ENCODE results near the gene CCDC148. TPM values are rescaled to one million over a fixed set of nuclear protein-coding genes. Genes with fewer than 3 reads are reported as not detected.

The CCDC148 gene
- total and polyA plus RNA-seq, 4 donors: 0.02 to 0.42 (median 0.31) TPM

DNA sequence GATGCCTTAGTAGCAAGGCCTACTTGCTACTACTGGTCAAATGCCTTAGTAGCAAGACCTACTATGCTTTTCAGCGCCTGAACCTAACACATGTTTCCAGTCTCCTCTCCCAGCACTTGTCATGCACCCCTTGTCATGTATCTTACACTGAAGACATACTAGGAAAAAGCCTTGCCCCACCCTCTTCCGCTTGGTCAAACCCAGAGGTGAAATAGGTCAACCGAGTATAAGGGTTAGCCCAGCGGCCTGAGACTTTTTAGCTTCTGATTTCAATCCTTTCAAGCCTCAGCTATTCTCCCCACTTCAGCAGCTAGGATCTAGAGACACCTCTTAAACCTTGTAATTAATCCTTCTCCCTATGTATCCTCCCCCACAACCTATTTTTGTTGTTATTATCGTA is 281.6 kb downstream of the CCDC148 start:
- Histone ChIP-seq H3K36me3 (ENCODE audit: control insufficient read depth in 4 of 4, insufficient read depth in 3 of 4, low read depth in 1 of 4, low read length in 3 of 4) (no peaks in the 10 kb centered on the region), H3K27me3 (ENCODE audit: control insufficient read depth in 4 of 4, insufficient read depth in 4 of 4, low read length in 3 of 4) (no peaks in the 10 kb centered on the region), H3K4me1 (ENCODE audit: control insufficient read depth in 4 of 4, insufficient read depth in 4 of 4, low read length in 3 of 4) (peaks cover 0 to 2% (median 0%) of the 10 kb centered on the region in 4 donors), H3K4me3 (ENCODE audit: low read depth in 1 of 3, low read length in 3 of 3) (no peak overlapping the region), H3K27ac (ENCODE audit: low read depth in 1 of 2, low read length in 2 of 2) (no peak overlapping the region), H3K9ac (ENCODE audit: low read depth in 1 of 2, low read length in 2 of 2) (no peak overlapping the region), H3K9me3 (ENCODE audit: control insufficient read depth in 4 of 4, low read length in 3 of 4) (no peaks in the 10 kb centered on the region)
- no peak for DNase-seq (ENCODE audit: low spot score)
- 95% methylated on average over 5 of the region's 5 CpGs for WGBS
- TF ChIP-seq GABPA (IDR thresholded peaks at IDR 0.05 in 1 of 2, conservative IDR thresholded peaks at IDR 0.05 in 1 of 2) (no peak), HNF4G (IDR thresholded peaks at IDR 0.05) (no peak), HNF4A (conservative IDR thresholded peaks at IDR 0.05) (no peak), RAD21 (IDR thresholded peaks at IDR 0.05) (no peak), SP1 (IDR thresholded peaks at IDR 0.05) (no peak), TAF1 (conservative IDR thresholded peaks at IDR 0.05) (no peak), RXRA (IDR thresholded peaks at IDR 0.05) (no peak), EGR1 (IDR thresholded peaks at IDR 0.05; ENCODE audit: low read depth in 2 of 2) (no peak), YY1 (IDR thresholded peaks at IDR 0.05) (no peak), FOXA1 (IDR thresholded peaks at IDR 0.05) (no peak), JUND (IDR thresholded peaks at IDR 0.05) (no peak), FOXA2 (IDR thresholded peaks at IDR 0.05) (no peak)
- TF ChIP-seq, protein P1, sequence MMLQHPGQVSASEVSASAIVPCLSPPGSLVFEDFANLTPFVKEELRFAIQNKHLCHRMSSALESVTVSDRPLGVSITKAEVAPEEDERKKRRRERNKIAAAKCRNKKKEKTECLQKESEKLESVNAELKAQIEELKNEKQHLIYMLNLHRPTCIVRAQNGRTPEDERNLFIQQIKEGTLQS (IDR thresholded peaks at IDR 0.05): no peak
- TF ChIP-seq, protein P2, sequence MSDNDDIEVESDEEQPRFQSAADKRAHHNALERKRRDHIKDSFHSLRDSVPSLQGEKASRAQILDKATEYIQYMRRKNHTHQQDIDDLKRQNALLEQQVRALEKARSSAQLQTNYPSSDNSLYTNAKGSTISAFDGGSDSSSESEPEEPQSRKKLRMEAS (IDR thresholded peaks at IDR 0.05): no peak
- TF ChIP-seq, protein P3, sequence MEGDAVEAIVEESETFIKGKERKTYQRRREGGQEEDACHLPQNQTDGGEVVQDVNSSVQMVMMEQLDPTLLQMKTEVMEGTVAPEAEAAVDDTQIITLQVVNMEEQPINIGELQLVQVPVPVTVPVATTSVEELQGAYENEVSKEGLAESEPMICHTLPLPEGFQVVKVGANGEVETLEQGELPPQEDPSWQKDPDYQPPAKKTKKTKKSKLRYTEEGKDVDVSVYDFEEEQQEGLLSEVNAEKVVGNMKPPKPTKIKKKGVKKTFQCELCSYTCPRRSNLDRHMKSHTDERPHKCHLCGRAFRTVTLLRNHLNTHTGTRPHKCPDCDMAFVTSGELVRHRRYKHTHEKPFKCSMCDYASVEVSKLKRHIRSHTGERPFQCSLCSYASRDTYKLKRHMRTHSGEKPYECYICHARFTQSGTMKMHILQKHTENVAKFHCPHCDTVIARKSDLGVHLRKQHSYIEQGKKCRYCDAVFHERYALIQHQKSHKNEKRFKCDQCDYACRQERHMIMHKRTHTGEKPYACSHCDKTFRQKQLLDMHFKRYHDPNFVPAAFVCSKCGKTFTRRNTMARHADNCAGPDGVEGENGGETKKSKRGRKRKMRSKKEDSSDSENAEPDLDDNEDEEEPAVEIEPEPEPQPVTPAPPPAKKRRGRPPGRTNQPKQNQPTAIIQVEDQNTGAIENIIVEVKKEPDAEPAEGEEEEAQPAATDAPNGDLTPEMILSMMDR (IDR thresholded peaks at IDR 0.05; ENCODE audit: low read depth, low read length, missing input control): no peak
- TF ChIP-seq, protein P4, sequence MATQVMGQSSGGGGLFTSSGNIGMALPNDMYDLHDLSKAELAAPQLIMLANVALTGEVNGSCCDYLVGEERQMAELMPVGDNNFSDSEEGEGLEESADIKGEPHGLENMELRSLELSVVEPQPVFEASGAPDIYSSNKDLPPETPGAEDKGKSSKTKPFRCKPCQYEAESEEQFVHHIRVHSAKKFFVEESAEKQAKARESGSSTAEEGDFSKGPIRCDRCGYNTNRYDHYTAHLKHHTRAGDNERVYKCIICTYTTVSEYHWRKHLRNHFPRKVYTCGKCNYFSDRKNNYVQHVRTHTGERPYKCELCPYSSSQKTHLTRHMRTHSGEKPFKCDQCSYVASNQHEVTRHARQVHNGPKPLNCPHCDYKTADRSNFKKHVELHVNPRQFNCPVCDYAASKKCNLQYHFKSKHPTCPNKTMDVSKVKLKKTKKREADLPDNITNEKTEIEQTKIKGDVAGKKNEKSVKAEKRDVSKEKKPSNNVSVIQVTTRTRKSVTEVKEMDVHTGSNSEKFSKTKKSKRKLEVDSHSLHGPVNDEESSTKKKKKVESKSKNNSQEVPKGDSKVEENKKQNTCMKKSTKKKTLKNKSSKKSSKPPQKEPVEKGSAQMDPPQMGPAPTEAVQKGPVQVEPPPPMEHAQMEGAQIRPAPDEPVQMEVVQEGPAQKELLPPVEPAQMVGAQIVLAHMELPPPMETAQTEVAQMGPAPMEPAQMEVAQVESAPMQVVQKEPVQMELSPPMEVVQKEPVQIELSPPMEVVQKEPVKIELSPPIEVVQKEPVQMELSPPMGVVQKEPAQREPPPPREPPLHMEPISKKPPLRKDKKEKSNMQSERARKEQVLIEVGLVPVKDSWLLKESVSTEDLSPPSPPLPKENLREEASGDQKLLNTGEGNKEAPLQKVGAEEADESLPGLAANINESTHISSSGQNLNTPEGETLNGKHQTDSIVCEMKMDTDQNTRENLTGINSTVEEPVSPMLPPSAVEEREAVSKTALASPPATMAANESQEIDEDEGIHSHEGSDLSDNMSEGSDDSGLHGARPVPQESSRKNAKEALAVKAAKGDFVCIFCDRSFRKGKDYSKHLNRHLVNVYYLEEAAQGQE (IDR thresholded peaks at IDR 0.05): no peak

DNA sequence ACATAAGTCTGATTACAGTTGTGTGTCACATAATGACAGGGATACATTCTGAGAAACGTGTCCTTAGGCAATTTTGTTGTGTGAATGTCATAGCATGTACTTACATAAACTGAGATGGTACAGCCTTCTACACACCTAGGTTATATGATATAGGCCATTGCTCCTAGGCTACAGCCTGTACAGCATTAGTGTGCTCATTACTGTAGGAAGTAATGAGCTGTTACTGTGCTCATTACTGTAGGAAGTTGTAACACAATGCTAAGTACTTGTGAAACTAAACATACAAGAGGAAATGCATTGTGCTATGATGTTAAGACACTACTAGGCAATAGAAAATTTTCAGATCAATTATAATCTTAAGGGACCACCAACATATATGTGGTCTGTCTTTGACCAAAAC is 282.1 kb downstream of the CCDC148 start:
- 88% methylated on average over 1 of the region's 1 CpG for WGBS
- no peaks in the 10 kb centered on the region for H3K27me3 ChIP-seq (ENCODE audit: control insufficient read depth in 4 of 4, insufficient read depth in 4 of 4, low read length in 3 of 4)

More for the DNA sequence above, 282.1 kb downstream of the CCDC148 start:
- Histone ChIP-seq H3K9ac (ENCODE audit: low read depth in 1 of 2, low read length in 2 of 2) (no peak overlapping the region), H3K9me3 (ENCODE audit: control insufficient read depth in 4 of 4, low read length in 3 of 4) (no peaks in the 10 kb centered on the region), H3K4me1 (ENCODE audit: control insufficient read depth in 4 of 4, insufficient read depth in 4 of 4, low read length in 3 of 4) (peaks cover 0 to 2% (median 0%) of the 10 kb centered on the region in 4 donors), H3K4me3 (ENCODE audit: low read depth in 1 of 3, low read length in 3 of 3) (no peak overlapping the region), H3K36me3 (ENCODE audit: control insufficient read depth in 4 of 4, insufficient read depth in 3 of 4, low read depth in 1 of 4, low read length in 3 of 4) (no peaks in the 10 kb centered on the region), H3K27ac (ENCODE audit: low read depth in 1 of 2, low read length in 2 of 2) (no peak overlapping the region)
- TF ChIP-seq, protein P1 (IDR thresholded peaks at IDR 0.05): no peak
- TF ChIP-seq TAF1 (conservative IDR thresholded peaks at IDR 0.05) (no peak), RAD21 (IDR thresholded peaks at IDR 0.05) (no peak), SP1 (IDR thresholded peaks at IDR 0.05) (no peak), GABPA (IDR thresholded peaks at IDR 0.05 in 1 of 2, conservative IDR thresholded peaks at IDR 0.05 in 1 of 2) (no peak), FOXA1 (IDR thresholded peaks at IDR 0.05) (no peak), EGR1 (IDR thresholded peaks at IDR 0.05; ENCODE audit: low read depth in 2 of 2) (no peak), JUND (IDR thresholded peaks at IDR 0.05) (no peak), FOXA2 (IDR thresholded peaks at IDR 0.05) (no peak), RXRA (IDR thresholded peaks at IDR 0.05) (no peak), HNF4A (conservative IDR thresholded peaks at IDR 0.05) (no peak)
- TF ChIP-seq, protein P2 (IDR thresholded peaks at IDR 0.05): no peak
- DNase-seq (ENCODE audit: low spot score): no peak
